Measurements from ENCODE around the gene CAPN15. TPM values are rescaled to one million over a fixed set of nuclear protein-coding genes. Genes with fewer than 3 reads are reported as not detected.

The CAPN15 gene
- total and polyA plus RNA-seq, 9 of the 15 experiments (the other 6 are each of a cell fraction or from before 2014, with no cell fraction given): 0.62 to 111 (median 14.2) TPM

DNA sequence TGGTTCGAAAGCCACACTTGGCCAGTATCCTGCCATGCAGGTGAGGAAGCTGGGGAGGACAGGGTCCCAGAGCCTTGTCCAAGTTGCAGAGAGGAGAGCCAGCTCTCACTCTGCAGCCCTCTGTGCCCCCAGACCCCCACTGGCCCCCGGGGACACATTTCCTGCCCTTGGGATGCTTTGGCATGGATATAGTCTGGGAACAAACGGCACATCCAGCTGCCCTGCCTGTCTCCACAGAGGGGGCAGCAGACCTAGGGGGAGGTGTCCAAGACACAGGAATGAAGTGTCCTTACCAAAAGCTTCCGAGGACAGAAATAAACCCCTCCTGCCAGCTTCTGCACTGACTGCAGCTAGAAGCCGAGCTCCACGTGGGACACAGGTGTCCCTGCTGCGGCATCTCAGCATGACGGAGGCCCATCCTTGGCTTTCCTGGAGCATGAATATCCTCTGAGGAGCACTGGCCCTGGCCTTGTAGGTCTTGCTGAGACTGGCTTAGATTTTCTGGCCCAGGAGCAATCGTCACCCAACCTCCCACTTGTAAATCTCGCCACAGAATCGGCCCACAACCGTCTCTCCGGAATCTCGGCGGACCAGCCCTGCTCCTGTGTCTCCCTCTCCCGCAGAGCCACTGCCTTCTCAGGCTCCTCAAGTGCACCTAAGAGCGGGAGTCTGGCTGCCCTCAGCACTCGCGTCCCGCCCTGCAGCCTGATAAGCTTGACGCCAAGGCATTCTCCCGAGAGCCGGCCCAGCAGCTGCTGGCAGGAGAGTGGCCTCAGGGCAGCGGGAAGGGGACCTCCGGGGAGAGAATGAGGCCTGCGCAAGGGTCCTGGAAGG, 1.1 kb upstream of the CAPN15 start (continued):
- TF ChIP-seq, protein P1, sequence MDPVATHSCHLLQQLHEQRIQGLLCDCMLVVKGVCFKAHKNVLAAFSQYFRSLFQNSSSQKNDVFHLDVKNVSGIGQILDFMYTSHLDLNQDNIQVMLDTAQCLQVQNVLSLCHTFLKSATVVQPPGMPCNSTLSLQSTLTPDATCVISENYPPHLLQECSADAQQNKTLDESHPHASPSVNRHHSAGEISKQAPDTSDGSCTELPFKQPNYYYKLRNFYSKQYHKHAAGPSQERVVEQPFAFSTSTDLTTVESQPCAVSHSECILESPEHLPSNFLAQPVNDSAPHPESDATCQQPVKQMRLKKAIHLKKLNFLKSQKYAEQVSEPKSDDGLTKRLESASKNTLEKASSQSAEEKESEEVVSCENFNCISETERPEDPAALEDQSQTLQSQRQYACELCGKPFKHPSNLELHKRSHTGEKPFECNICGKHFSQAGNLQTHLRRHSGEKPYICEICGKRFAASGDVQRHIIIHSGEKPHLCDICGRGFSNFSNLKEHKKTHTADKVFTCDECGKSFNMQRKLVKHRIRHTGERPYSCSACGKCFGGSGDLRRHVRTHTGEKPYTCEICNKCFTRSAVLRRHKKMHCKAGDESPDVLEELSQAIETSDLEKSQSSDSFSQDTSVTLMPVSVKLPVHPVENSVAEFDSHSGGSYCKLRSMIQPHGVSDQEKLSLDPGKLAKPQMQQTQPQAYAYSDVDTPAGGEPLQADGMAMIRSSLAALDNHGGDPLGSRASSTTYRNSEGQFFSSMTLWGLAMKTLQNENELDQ (CRISPR knock-in tag; IDR thresholded peaks at IDR 0.05; ENCODE audit: borderline replicate concordance): no peak
- TF ChIP-seq BDP1 (IDR thresholded peaks at IDR 0.05; ENCODE audit: insufficient read depth, insufficient read length) (no peak), ZC3H8 (IDR thresholded peaks at IDR 0.05) (no peak), PHF8 (IDR thresholded peaks at IDR 0.05; ENCODE audit: borderline replicate concordance, low read length) (no peak), HNRNPUL1 (IDR thresholded peaks at IDR 0.05; ENCODE audit: low read length) (no peak), CTBP1 (IDR thresholded peaks at IDR 0.05; ENCODE audit: borderline replicate concordance) (no peak), NCOA1 (IDR thresholded peaks at IDR 0.05; ENCODE audit: low read depth) (no peak), MECOM (CRISPR knock-in tag; IDR thresholded peaks at IDR 0.05) (no peak), ZNF263 (CRISPR knock-in tag; IDR thresholded peaks at IDR 0.05; ENCODE audit: borderline replicate concordance) (no peak), SRSF3 (IDR thresholded peaks at IDR 0.05; ENCODE audit: insufficient read depth, low read length) (0 out of 2 replicates have a peak, but pooled peaks have one; percentile 10), L3MBTL2 (IDR thresholded peaks at IDR 0.05) (peak; percentile 66), PTTG1 (tag; IDR thresholded peaks at IDR 0.05; ENCODE audit: low read depth) (no peak), RCOR1 (IDR thresholded peaks at IDR 0.05; ENCODE audit: borderline replicate concordance in 1 of 2, low read depth in 2 of 2, low read length in 2 of 2) (no peak), ZNF511 (CRISPR knock-in tag; IDR thresholded peaks at IDR 0.05) (no peak), ZNF395 (CRISPR knock-in tag; IDR thresholded peaks at IDR 0.05) (no peak), ZNF444 (CRISPR knock-in tag; IDR thresholded peaks at IDR 0.05) (no peak), NFYB (IDR thresholded peaks at IDR 0.05; ENCODE audit: extremely low read depth, insufficient read length) (no peak), GMEB1 (CRISPR knock-in tag; IDR thresholded peaks at IDR 0.05) (no peak)
- TF ChIP-seq, protein P2, sequence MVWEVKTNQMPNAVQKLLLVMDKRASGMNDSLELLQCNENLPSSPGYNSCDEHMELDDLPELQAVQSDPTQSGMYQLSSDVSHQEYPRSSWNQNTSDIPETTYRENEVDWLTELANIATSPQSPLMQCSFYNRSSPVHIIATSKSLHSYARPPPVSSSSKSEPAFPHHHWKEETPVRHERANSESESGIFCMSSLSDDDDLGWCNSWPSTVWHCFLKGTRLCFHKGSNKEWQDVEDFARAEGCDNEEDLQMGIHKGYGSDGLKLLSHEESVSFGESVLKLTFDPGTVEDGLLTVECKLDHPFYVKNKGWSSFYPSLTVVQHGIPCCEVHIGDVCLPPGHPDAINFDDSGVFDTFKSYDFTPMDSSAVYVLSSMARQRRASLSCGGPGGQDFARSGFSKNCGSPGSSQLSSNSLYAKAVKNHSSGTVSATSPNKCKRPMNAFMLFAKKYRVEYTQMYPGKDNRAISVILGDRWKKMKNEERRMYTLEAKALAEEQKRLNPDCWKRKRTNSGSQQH (CRISPR knock-in tag; IDR thresholded peaks at IDR 0.05): no peak

All from K562 (cell line).